ENCODE data around the gene GRIK1.

DNA sequence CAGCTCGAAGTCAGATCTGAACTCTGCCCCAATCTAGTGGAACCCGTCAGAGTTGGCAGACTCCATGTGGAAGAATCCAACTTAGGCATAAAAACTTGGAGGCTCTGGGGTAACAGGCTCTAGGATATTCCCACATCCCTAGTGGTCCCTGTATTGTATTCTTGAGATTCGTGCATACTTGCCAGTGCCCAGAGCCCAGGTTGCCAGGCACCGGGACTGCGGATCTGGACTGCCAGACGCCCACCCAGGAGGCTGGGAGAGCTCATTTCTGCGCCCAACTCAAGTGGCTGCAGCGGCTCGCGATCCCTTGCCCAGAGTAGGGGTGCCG, 1.1 kb downstream of the GRIK1 start:
- TF ChIP-seq, protein P1, sequence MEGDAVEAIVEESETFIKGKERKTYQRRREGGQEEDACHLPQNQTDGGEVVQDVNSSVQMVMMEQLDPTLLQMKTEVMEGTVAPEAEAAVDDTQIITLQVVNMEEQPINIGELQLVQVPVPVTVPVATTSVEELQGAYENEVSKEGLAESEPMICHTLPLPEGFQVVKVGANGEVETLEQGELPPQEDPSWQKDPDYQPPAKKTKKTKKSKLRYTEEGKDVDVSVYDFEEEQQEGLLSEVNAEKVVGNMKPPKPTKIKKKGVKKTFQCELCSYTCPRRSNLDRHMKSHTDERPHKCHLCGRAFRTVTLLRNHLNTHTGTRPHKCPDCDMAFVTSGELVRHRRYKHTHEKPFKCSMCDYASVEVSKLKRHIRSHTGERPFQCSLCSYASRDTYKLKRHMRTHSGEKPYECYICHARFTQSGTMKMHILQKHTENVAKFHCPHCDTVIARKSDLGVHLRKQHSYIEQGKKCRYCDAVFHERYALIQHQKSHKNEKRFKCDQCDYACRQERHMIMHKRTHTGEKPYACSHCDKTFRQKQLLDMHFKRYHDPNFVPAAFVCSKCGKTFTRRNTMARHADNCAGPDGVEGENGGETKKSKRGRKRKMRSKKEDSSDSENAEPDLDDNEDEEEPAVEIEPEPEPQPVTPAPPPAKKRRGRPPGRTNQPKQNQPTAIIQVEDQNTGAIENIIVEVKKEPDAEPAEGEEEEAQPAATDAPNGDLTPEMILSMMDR (IDR thresholded peaks at IDR 0.05; ENCODE audit: low read depth, low read length, poor library complexity, severe bottlenecking) = no peak
- no peak for TF ChIP-seq EZH2phosphoT487 (IDR thresholded peaks at IDR 0.05; ENCODE audit: borderline replicate concordance, low read length)

Data from DOHH2 (cell line).